HL-60 (cell line): ENCODE results near the gene RSBN1L.

Experiments used
- DNase-seq, 2 experiments: peaks; one replicate each; pipeline ENCODE4 v3.0.0-alpha.2; 2010 to 2020; ENCODE audit warnings: low read depth in 1 of 2, low spot score in 1 of 2
- H3K27ac ChIP-seq: fragments of 250-450 bp; sonication (Bioruptor Pico); replicated peaks from 2 replicates; pipeline ENCODE4 v1.5.1; 2020; ENCODE audit warnings: mild to moderate bottlenecking, moderate library complexity
- H3K27me3 ChIP-seq: fragments of 250-450 bp; sonication (Bioruptor Pico); 2 replicates; pipeline ENCODE4 v1.5.1; 2021; ENCODE audit warnings: mild to moderate bottlenecking, moderate library complexity; ENCODE audit not compliant: insufficient read depth, poor library complexity, severe bottlenecking
- H3K4me3 ChIP-seq: replicated peaks from 2 replicates; pipeline ENCODE4 v1.5.1; 2011; ENCODE audit warnings: mild to moderate bottlenecking, control low read depth, low read length; ENCODE audit not compliant: insufficient read depth
- CTCF ChIP-seq: IDR thresholded peaks from one replicate; pipeline ENCODE4 v1.5.1; 2011; ENCODE audit warnings: low read length, control low read depth, inconsistent platforms; ENCODE audit not compliant: insufficient read depth
- GABPA ChIP-seq: IDR thresholded peaks from 2 replicates; pipeline ENCODE4 v1.6.1; 2012; ENCODE audit warnings: low read depth
- POLR2AphosphoS5 ChIP-seq: IDR thresholded peaks from 2 replicates; pipeline ENCODE4 v1.6.1; 2012; ENCODE audit warnings: low read depth
- SPI1 ChIP-seq: IDR thresholded peaks from 2 replicates; pipeline ENCODE4 v1.6.1; 2012; ENCODE audit warnings: low read depth, mild to moderate bottlenecking, borderline replicate concordance
- TF ChIP-seq, protein P1 (sequence below): IDR thresholded peaks from 2 replicates; pipeline ENCODE4 v1.6.1; 2012; ENCODE audit warnings: low read depth; ENCODE audit not compliant: insufficient replicate concordance

Gene RSBN1L

GRCh38 chr7:77794000-77794399 is 97.7 kb downstream of the RSBN1L start:
- DNase-seq: no peak
- TF ChIP-seq SPI1: no peak
- TF ChIP-seq GABPA: no peak
- TF ChIP-seq CTCF: no peak
- TF ChIP-seq, protein P1, sequence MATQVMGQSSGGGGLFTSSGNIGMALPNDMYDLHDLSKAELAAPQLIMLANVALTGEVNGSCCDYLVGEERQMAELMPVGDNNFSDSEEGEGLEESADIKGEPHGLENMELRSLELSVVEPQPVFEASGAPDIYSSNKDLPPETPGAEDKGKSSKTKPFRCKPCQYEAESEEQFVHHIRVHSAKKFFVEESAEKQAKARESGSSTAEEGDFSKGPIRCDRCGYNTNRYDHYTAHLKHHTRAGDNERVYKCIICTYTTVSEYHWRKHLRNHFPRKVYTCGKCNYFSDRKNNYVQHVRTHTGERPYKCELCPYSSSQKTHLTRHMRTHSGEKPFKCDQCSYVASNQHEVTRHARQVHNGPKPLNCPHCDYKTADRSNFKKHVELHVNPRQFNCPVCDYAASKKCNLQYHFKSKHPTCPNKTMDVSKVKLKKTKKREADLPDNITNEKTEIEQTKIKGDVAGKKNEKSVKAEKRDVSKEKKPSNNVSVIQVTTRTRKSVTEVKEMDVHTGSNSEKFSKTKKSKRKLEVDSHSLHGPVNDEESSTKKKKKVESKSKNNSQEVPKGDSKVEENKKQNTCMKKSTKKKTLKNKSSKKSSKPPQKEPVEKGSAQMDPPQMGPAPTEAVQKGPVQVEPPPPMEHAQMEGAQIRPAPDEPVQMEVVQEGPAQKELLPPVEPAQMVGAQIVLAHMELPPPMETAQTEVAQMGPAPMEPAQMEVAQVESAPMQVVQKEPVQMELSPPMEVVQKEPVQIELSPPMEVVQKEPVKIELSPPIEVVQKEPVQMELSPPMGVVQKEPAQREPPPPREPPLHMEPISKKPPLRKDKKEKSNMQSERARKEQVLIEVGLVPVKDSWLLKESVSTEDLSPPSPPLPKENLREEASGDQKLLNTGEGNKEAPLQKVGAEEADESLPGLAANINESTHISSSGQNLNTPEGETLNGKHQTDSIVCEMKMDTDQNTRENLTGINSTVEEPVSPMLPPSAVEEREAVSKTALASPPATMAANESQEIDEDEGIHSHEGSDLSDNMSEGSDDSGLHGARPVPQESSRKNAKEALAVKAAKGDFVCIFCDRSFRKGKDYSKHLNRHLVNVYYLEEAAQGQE: no peak
- H3K27ac ChIP-seq: no peak overlapping the region

GRCh38 chr7:77796109-77796508 is 99.8 kb downstream of the RSBN1L start:
- no peak overlapping the region for H3K27ac ChIP-seq
- no peak for TF ChIP-seq GABPA
- no peak for TF ChIP-seq CTCF
- no peak for TF ChIP-seq POLR2AphosphoS5
- no peak for TF ChIP-seq SPI1
- TF ChIP-seq, protein P1: no peak
- no peak for DNase-seq
- no peak overlapping the region for H3K4me3 ChIP-seq
- no peaks in the 10 kb centered on the region for H3K27me3 ChIP-seq

More at GRCh38 chr7:77794000-77794399, 97.7 kb downstream of the RSBN1L start:
- H3K27me3 ChIP-seq: no peaks in the 10 kb centered on the region
- H3K4me3 ChIP-seq: no peak overlapping the region

DNA sequence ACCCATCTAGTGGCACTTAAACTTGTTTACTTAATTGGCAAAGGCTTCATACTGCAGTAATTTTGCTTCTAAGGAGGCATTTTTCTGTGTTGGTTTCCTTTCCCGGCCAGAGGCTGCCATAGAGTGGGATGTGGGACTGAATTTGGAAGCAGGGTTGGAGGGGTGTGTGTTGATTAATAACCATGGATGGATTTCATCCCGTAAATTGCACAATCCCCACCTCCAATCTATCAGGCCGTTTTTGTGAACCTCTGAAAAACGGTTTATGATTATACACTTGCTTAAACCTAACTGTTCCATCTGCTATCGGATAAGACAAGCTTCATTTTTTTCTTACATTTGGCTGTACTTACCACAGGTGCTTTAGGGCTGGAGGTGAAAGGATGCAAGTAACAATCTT is 100.7 kb downstream of the RSBN1L start:
- TF ChIP-seq CTCF (no peak), SPI1 (no peak), POLR2AphosphoS5 (no peak), GABPA (no peak)
- TF ChIP-seq, protein P1: no peak
- DNase-seq: no peak
- Histone ChIP-seq H3K27me3 (no peaks in the 10 kb centered on the region), H3K27ac (peak overlapping the region; percentile 80), H3K4me3 (peak overlapping the region; percentile 99)
